ACC112 (cell line): ENCODE results near the gene CEP170B.

Experiments used
- H2AFZ ChIP-seq: fragments of 200-600 bp; sonication (generic); one replicate; pipeline ENCODE4 v1.6.0; 2017; ENCODE audit warnings: antibody characterized with exemption, low read length; ENCODE audit not compliant: unreplicated experiment
- H3K27ac ChIP-seq: fragments of 200-600 bp; sonication (generic); 2 replicates; pipeline ENCODE4 v1.5.1; 2014; ENCODE audit warnings: low read depth, mild to moderate bottlenecking, antibody characterized with exemption, low read length, moderate library complexity
- H3K27me3 ChIP-seq: fragments of 200-600 bp; sonication (generic); 2 replicates; pipeline ENCODE4 v1.6.1; 2014; ENCODE audit warnings: mild to moderate bottlenecking, antibody characterized with exemption, low read length, moderate library complexity, mixed read lengths; ENCODE audit not compliant: insufficient read depth
- H3K36me3 ChIP-seq: fragments of 200-600 bp; sonication (generic); 2 replicates; pipeline ENCODE4 v1.6.1; 2016; ENCODE audit warnings: mild to moderate bottlenecking, antibody characterized with exemption, low read length, moderate library complexity, mixed read lengths; ENCODE audit not compliant: insufficient read depth
- H3K4me1 ChIP-seq: fragments of 200-600 bp; sonication (generic); one replicate; pipeline ENCODE4 v1.6.1; 2016; ENCODE audit warnings: low read length, mixed read lengths; ENCODE audit not compliant: insufficient read depth, unreplicated experiment, control insufficient read depth
- H3K4me3 ChIP-seq: fragments of 200-600 bp; sonication (generic); 2 replicates; pipeline ENCODE4 v1.5.1; 2014; ENCODE audit warnings: mild to moderate bottlenecking, low read depth, low read length
- H3K79me2 ChIP-seq: fragments of 200-600 bp; sonication (generic); one replicate; pipeline ENCODE4 v1.6.0; 2016; ENCODE audit warnings: low read length; ENCODE audit not compliant: control insufficient read depth, unreplicated experiment, insufficient read depth

The CEP170B gene

GRCh38 chr14:104868060-104868740 is 3.1 kb downstream of the CEP170B start:
- peaks cover 46% of the 10 kb centered on the region for H3K79me2 ChIP-seq
- H2AFZ ChIP-seq, result no peak overlapping the region
- no peak overlapping the region for H3K27ac ChIP-seq
- H3K4me1 ChIP-seq, result peaks cover 31% of the 10 kb centered on the region
- H3K4me3 ChIP-seq, result no peak overlapping the region
- peaks cover 16% of the 10 kb centered on the region; the same call in 1 of the 2 replicates for H3K27me3 ChIP-seq
- no peaks in the 10 kb centered on the region; the same call in 1 of the 2 replicates for H3K36me3 ChIP-seq

GRCh38 chr14:104868811-104869572 is 3.9 kb downstream of the CEP170B start:
- Histone ChIP-seq H3K79me2 (peaks cover 54% of the 10 kb centered on the region), H3K4me3 (no peak overlapping the region), H3K36me3 (no peaks in the 10 kb centered on the region; the same call in 1 of the 2 replicates), H2AFZ (no peak overlapping the region), H3K27me3 (peaks cover 9% of the 10 kb centered on the region; the same call in 1 of the 2 replicates), H3K4me1 (peaks cover 34% of the 10 kb centered on the region), H3K27ac (no peak overlapping the region)

GRCh38 chr14:104869669-104870367 is 4.8 kb downstream of the CEP170B start:
- Histone ChIP-seq H3K36me3 (no peaks in the 10 kb centered on the region; the same call in 1 of the 2 replicates), H3K27me3 (peaks cover under 1% of the 10 kb centered on the region; the same call in 1 of the 2 replicates), H3K27ac (no peak overlapping the region), H3K79me2 (peaks cover 61% of the 10 kb centered on the region), H3K4me3 (no peak overlapping the region), H3K4me1 (peaks cover 28% of the 10 kb centered on the region), H2AFZ (no peak overlapping the region)

GRCh38 chr14:104870368-104871144 is 5.5 kb downstream of the CEP170B start:
- H3K27me3 ChIP-seq, result no peaks in the 10 kb centered on the region
- H3K36me3 ChIP-seq, result no peaks in the 10 kb centered on the region; the same call in 1 of the 2 replicates
- no peak overlapping the region for H3K27ac ChIP-seq
- no peak overlapping the region for H3K4me3 ChIP-seq
- peaks cover 68% of the 10 kb centered on the region for H3K79me2 ChIP-seq
- peaks cover 28% of the 10 kb centered on the region for H3K4me1 ChIP-seq
- no peak overlapping the region for H2AFZ ChIP-seq

GRCh38 chr14:104871145-104871655 is 6.1 kb downstream of the CEP170B start:
- peaks cover 28% of the 10 kb centered on the region for H3K4me1 ChIP-seq
- H3K27ac ChIP-seq, result no peak overlapping the region
- H2AFZ ChIP-seq, result no peak overlapping the region
- H3K79me2 ChIP-seq, result peaks cover 72% of the 10 kb centered on the region
- H3K27me3 ChIP-seq, result no peaks in the 10 kb centered on the region
- H3K4me3 ChIP-seq, result no peak overlapping the region
- peaks cover 3% of the 10 kb centered on the region; the same call in 1 of the 2 replicates for H3K36me3 ChIP-seq

GRCh38 chr14:104871656-104872468 is 6.8 kb downstream of the CEP170B start:
- Histone ChIP-seq H3K4me1 (peaks cover 22% of the 10 kb centered on the region), H3K27ac (no peak overlapping the region), H3K79me2 (peaks cover 65% of the 10 kb centered on the region)

GRCh38 chr14:104872469-104873341 is 7.6 kb downstream of the CEP170B start:
- Histone ChIP-seq H3K4me3 (peak overlapping the region; percentile 37), H3K27ac (peak overlapping the region; percentile 72; the same call in 1 of the 2 replicates), H3K4me1 (peaks cover 14% of the 10 kb centered on the region), H3K79me2 (peaks cover 57% of the 10 kb centered on the region), H3K27me3 (no peaks in the 10 kb centered on the region), H2AFZ (no peak overlapping the region), H3K36me3 (peaks cover 3% of the 10 kb centered on the region; the same call in 1 of the 2 replicates)

More at GRCh38 chr14:104871656-104872468, 6.8 kb downstream of the CEP170B start:
- Histone ChIP-seq H2AFZ (no peak overlapping the region), H3K36me3 (peaks cover 3% of the 10 kb centered on the region; the same call in 1 of the 2 replicates), H3K27me3 (no peaks in the 10 kb centered on the region), H3K4me3 (no peak overlapping the region)

GRCh38 chr14:104873380-104874055 is 8.4 kb downstream of the CEP170B start:
- Histone ChIP-seq H3K36me3 (peaks cover 3% of the 10 kb centered on the region; the same call in 1 of the 2 replicates), H3K27ac (no peak overlapping the region), H3K27me3 (no peaks in the 10 kb centered on the region), H2AFZ (no peak overlapping the region), H3K4me1 (peaks cover 11% of the 10 kb centered on the region), H3K79me2 (peaks cover 49% of the 10 kb centered on the region), H3K4me3 (no peak overlapping the region)
